SU-DHL-6 (cell line): ENCODE results near the gene NDUFB3.

ENCODE experiments used
- H2AFZ ChIP-seq: fragments of 200-600 bp; sonication (generic); 2 replicates; pipeline ENCODE4 v1.6.1; 2014; ENCODE audit warnings: low read depth, mild to moderate bottlenecking, moderate library complexity, mixed read lengths, antibody characterized with exemption, low read length; ENCODE audit not compliant: severe bottlenecking
- H3F3A ChIP-seq: fragments of 200-600 bp; shearing (Covaris generic); 2 replicates; pipeline ENCODE4 v1.6.0; 2016; ENCODE audit warnings: antibody characterized with exemption, mild to moderate bottlenecking; ENCODE audit not compliant: insufficient read depth
- H3K27ac ChIP-seq: fragments of 200-600 bp; sonication (generic); 2 replicates; pipeline ENCODE4 v1.5.1; 2016; ENCODE audit warnings: low read depth, mild to moderate bottlenecking, low read length, moderate library complexity, mixed read lengths
- H3K27me3 ChIP-seq: fragments of 200-600 bp; sonication (generic), shearing (Covaris generic); 2 replicates; pipeline ENCODE4 v1.6.0; 2014; ENCODE audit warnings: mild to moderate bottlenecking, low read length
- H3K36me3 ChIP-seq: fragments of 200-600 bp; sonication (generic); 2 replicates; pipeline ENCODE4 v1.6.1; 2014; ENCODE audit warnings: mild to moderate bottlenecking, low read length, mixed read lengths
- H3K4me2 ChIP-seq: fragments of 300-600, 200-600 bp; shearing (Covaris generic), sonication (generic); 2 replicates; pipeline ENCODE4 v1.6.0; 2014; ENCODE audit warnings: low read length, low read depth, mild to moderate bottlenecking; ENCODE audit not compliant: poor library complexity, severe bottlenecking
- H3K4me3 ChIP-seq: fragments of 200-600 bp; sonication (generic); 2 replicates; pipeline ENCODE4 v1.5.1; 2014; ENCODE audit warnings: antibody characterized with exemption, low read length, mild to moderate bottlenecking, mixed read lengths; ENCODE audit not compliant: insufficient read depth, poor library complexity, severe bottlenecking
- H3K79me2 ChIP-seq: fragments of 200-600 bp; sonication (generic); 2 replicates; pipeline ENCODE4 v1.6.1; 2014; ENCODE audit warnings: mild to moderate bottlenecking, low read length, moderate library complexity; ENCODE audit not compliant: insufficient read depth
- H3K9ac ChIP-seq: fragments of 200-600 bp; sonication (generic); 2 replicates; pipeline ENCODE4 v1.7.0; 2014; ENCODE audit warnings: mild to moderate bottlenecking, low read length
- H3K9me2 ChIP-seq: fragments of 200-600 bp; sonication (generic); replicated peaks from 2 replicates; pipeline ENCODE4 v1.6.1; 2014; ENCODE audit warnings: low read length; ENCODE audit not compliant: insufficient read depth
- H3K9me3 ChIP-seq: fragments of 200-600 bp; sonication (generic); 2 replicates; pipeline ENCODE4 v1.6.1; 2014; ENCODE audit warnings: low read length, mixed read lengths; ENCODE audit not compliant: insufficient read depth
- H4K20me1 ChIP-seq: fragments of 200-600 bp; sonication (generic); 2 replicates; pipeline ENCODE4 v1.6.1; 2014; ENCODE audit warnings: low read depth, mild to moderate bottlenecking, antibody characterized with exemption, low read length, moderate library complexity, mixed read lengths
- CTCF ChIP-seq: fragments of 200-600 bp; sonication (generic); IDR thresholded peaks from one replicate; pipeline ENCODE4 v1.5.1; 2017; ENCODE audit warnings: antibody characterized with exemption, mild to moderate bottlenecking, low read length, moderate library complexity; ENCODE audit not compliant: insufficient read depth, poor library complexity, severe bottlenecking
- EZH2phosphoT487 ChIP-seq: fragments of 200-600 bp; sonication (generic), shearing (Covaris generic); conservative IDR thresholded peaks from 2 replicates; pipeline ENCODE4 v1.6.1; 2018; ENCODE audit warnings: mild to moderate bottlenecking, antibody characterized with exemption, low read length, moderate library complexity, mixed read lengths

NDUFB3 gene

GRCh38 chr2:201073071-201073470, 1.3 kb downstream of the NDUFB3 start:
- Histone ChIP-seq H3K79me2 (peaks cover 61% of the 10 kb centered on the region), H3K4me2 (peak overlapping the region; percentile 100), H3F3A (peaks cover 4% of the 10 kb centered on the region; the same call in 1 of the 2 replicates), H3K9ac (peak overlapping the region; percentile 69), H3K4me3 (peak overlapping the region; percentile 86), H3K27ac (no peak overlapping the region), H3K9me3 (no peaks in the 10 kb centered on the region), H4K20me1 (no peaks in the 10 kb centered on the region), H3K27me3 (no peaks in the 10 kb centered on the region), H3K9me2 (no peaks in the 10 kb centered on the region), H3K36me3 (no peaks in the 10 kb centered on the region), H2AFZ (no peak overlapping the region)
- no peak for TF ChIP-seq CTCF
- TF ChIP-seq EZH2phosphoT487 = no peak

- no peak overlapping the region for H2AFZ ChIP-seq
- no peak overlapping the region for H3K4me2 ChIP-seq
- peaks cover 4% of the 10 kb centered on the region; the same call in 1 of the 2 replicates for H3K36me3 ChIP-seq
- H3F3A ChIP-seq = 0 out of 2 replicates have a peak, but pooled peaks cover 13% of the 10 kb centered on the region
- no peak overlapping the region for H3K9ac ChIP-seq
- TF ChIP-seq EZH2phosphoT487 = no peak
- no peak for TF ChIP-seq CTCF
- H3K9me3 ChIP-seq = no peaks in the 10 kb centered on the region
- H3K79me2 ChIP-seq = peaks cover 42% of the 10 kb centered on the region
- H3K9me2 ChIP-seq = no peaks in the 10 kb centered on the region
- no peak overlapping the region for H3K4me3 ChIP-seq
- H3K27ac ChIP-seq = no peak overlapping the region
- H4K20me1 ChIP-seq = no peaks in the 10 kb centered on the region
- no peaks in the 10 kb centered on the region for H3K27me3 ChIP-seq
Observed at GRCh38 chr2:201074996-201075395, 3.2 kb downstream of the NDUFB3 start.

GRCh38 chr2:201084863-201085262, 13.1 kb downstream of the NDUFB3 start:
- Histone ChIP-seq H3F3A (0 out of 2 replicates have a peak, but pooled peaks cover 5% of the 10 kb centered on the region), H3K27me3 (no peaks in the 10 kb centered on the region), H3K27ac (no peak overlapping the region), H3K36me3 (peaks cover 11% of the 10 kb centered on the region; the same call in 1 of the 2 replicates), H3K4me3 (no peak overlapping the region), H3K9ac (no peak overlapping the region), H2AFZ (no peak overlapping the region), H3K4me2 (no peak overlapping the region), H3K9me2 (no peaks in the 10 kb centered on the region), H4K20me1 (no peaks in the 10 kb centered on the region), H3K9me3 (no peaks in the 10 kb centered on the region), H3K79me2 (no peaks in the 10 kb centered on the region)
- TF ChIP-seq EZH2phosphoT487 = no peak
- no peak for TF ChIP-seq CTCF
